Measurements from ENCODE around the gene MYO5B.

MYO5B gene

GRCh38 chr18:50187659-50188058, 7.3 kb downstream of the MYO5B start:
- DNase-seq = no peak

- no peak for DNase-seq
Observed at GRCh38 chr18:50186385-50186784, 8.6 kb downstream of the MYO5B start.

GRCh38 chr18:50183556-50183955, 11.4 kb downstream of the MYO5B start:
- no peak for DNase-seq

GRCh38 chr18:50182511-50182910, 12.4 kb downstream of the MYO5B start:
- no peak for DNase-seq

- no peak for DNase-seq
Observed at GRCh38 chr18:50181590-50181989, 13.4 kb downstream of the MYO5B start.

GRCh38 chr18:50179465-50179864, 15.5 kb downstream of the MYO5B start:
- no peak for DNase-seq

GRCh38 chr18:50177294-50177992, 17.5 kb downstream of the MYO5B start:
- DNase-seq = no peak

GRCh38 chr18:50172367-50172766, 22.6 kb downstream of the MYO5B start:
- no peak for DNase-seq

- no peak for DNase-seq
Observed at GRCh38 chr18:50171406-50171805, 23.5 kb downstream of the MYO5B start.

- no peak for DNase-seq
Observed at GRCh38 chr18:50170004-50170403, 24.9 kb downstream of the MYO5B start.

- DNase-seq = no peak
Observed at GRCh38 chr18:50169149-50169548, 25.8 kb downstream of the MYO5B start.

- DNase-seq = no peak
Observed at GRCh38 chr18:50167966-50168365, 27.0 kb downstream of the MYO5B start.

GRCh38 chr18:50166901-50167300, 28.0 kb downstream of the MYO5B start:
- no peak for DNase-seq

- no peak for DNase-seq
Observed at GRCh38 chr18:50163505-50163904, 31.4 kb downstream of the MYO5B start.

GRCh38 chr18:50162486-50163304, 32.3 kb downstream of the MYO5B start:
- no peak for DNase-seq

- DNase-seq = no peak
Observed at GRCh38 chr18:50161597-50162205, 33.2 kb downstream of the MYO5B start.

- DNase-seq = no peak
Observed at GRCh38 chr18:50159654-50160046, 35.3 kb downstream of the MYO5B start.

- DNase-seq = no peak
Observed at GRCh38 chr18:50158866-50159653, 35.9 kb downstream of the MYO5B start.

- DNase-seq = no peak
Observed at GRCh38 chr18:50155406-50155805, 39.5 kb downstream of the MYO5B start.

- no peak for DNase-seq
Observed at GRCh38 chr18:50154420-50154819, 40.5 kb downstream of the MYO5B start.

- no peak for DNase-seq
Observed at GRCh38 chr18:50152900-50153299, 42.0 kb downstream of the MYO5B start.

- DNase-seq = no peak
Observed at GRCh38 chr18:50151926-50152325, 43.0 kb downstream of the MYO5B start.

- DNase-seq = no peak
Observed at GRCh38 chr18:50144540-50144939, 50.4 kb downstream of the MYO5B start.

Measured in CD4-positive, alpha-beta T cell treated with Interleukin-1 beta for 1 hour (primary cell).